ENCODE results near the gene CMIP. TPM values are rescaled to one million over a fixed set of nuclear protein-coding genes. Genes with fewer than 3 reads are reported as not detected.

Gene CMIP
- total RNA-seq, 5 donors from 2014 or later (not counting 1 experiment from before 2014, with no cell fraction given), result 39.8 to 55.9 (median 42.6) TPM

- no peak for ATAC-seq (replicated peaks in 1 of 4)
- peaks cover 4% of the 10 kb centered on the region for H3K36me3 Mint-ChIP-seq
- H3K27ac ChIP-seq (ENCODE audit: low read length), result no peak overlapping the region
- H3K4me1 ChIP-seq (ENCODE audit: control insufficient read depth in 1 of 2, extremely low read depth in 1 of 2, insufficient read depth in 2 of 2, low read length in 2 of 2), result peaks cover 0 to 26% of the 10 kb centered on the region in 2 experiments
- no peaks in the 10 kb centered on the region for H3K9me3 Mint-ChIP-seq
- no peaks in the 10 kb centered on the region for H3K9me3 ChIP-seq
- ChIA-PET CTCF (interaction anchor here in 1 of 2 donors (0.6 kb wide), 1 partner anchor 12 kb away, joined by 5 read pairs; no protein-coding TSS in a partner anchor), POLR2A (no interaction called here)
- WGBS (ENCODE audit: insufficient coverage), result 98% methylated on average over 5 of the region's 8 CpGs
- H3K4me3 ChIP-seq (ENCODE audit: control insufficient read depth in 1 of 2, extremely low read depth in 1 of 2, low read length in 1 of 2), result no peak overlapping the region
- H3K4me3 Mint-ChIP-seq, result no peak overlapping the region
- H3K27me3 ChIP-seq (replicated peaks in 1 of 2; ENCODE audit: control insufficient read depth in 2 of 2, extremely low read depth in 1 of 2, insufficient read depth in 2 of 2, low read length in 1 of 2), result no peaks in the 10 kb centered on the region
- DNase-seq, result no peak
- no peak overlapping the region for H3K27ac Mint-ChIP-seq
- H3K4me1 Mint-ChIP-seq, result peaks cover 52 to 61% (median 58%) of the 10 kb centered on the region in 3 donors
- H3K36me3 ChIP-seq (ENCODE audit: control insufficient read depth in 2 of 2, extremely low read depth in 1 of 2, insufficient read depth in 1 of 2, low read length in 1 of 2), result peaks cover 0 to 2% of the 10 kb centered on the region in 2 donors
- H3K27me3 Mint-ChIP-seq, result no peaks in the 10 kb centered on the region
Observed at GRCh38 chr16:81541314-81541713, 96.7 kb downstream of the CMIP start.

DNA sequence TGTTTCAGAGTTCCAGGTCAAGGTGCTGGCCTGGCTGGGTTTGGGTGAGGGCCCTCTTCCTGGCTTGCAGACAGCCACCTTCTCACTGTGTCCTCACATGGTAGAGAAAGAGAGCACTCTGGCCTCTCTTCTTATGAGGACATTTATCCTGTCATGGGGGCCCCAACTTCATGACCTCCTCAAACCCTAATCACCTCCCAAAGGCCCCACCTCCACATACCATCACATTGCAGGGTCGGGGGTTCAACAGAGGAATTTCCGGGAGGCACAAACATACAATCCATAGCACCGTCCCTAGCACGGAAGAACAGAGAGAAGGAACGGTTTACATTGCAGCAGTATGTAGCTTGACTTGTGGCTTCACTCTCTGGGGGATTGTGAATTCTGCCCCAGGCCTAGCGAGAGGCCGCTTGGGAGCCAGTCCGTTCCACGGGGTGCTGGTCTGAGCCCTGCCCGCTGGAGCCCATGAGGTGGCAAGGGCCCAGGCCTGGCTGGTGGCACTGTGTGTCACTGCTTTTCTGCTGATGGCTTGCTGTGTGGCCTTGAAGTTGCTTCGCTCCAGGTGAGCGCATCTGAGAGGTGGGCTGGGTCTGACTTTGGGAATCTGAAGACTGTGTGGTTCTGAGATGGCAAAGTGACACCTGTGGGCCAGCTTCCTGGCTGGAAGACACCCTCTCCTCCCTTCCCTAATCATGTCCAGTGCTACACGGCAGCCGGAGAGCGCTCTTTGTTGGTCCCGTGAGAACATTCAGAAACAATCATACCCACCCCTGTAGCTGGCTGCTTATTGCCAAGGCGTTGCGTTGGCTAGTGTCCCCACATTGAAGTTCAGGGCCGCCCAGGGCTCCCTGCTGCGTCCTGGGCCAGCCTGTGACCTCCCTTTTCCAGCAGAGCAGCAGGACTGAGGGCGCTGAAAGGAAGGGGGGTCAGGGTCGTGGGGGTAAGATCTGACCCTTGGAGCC, 98.3 kb downstream of the CMIP start:
- 93% methylated on average over 18 of the region's 22 CpGs for WGBS (ENCODE audit: insufficient coverage)
- no peak overlapping the region for H3K4me3 ChIP-seq (ENCODE audit: control insufficient read depth in 1 of 2, extremely low read depth in 1 of 2, low read length in 1 of 2)
- peaks cover 4% of the 10 kb centered on the region for H3K36me3 Mint-ChIP-seq
- H3K27me3 Mint-ChIP-seq, result no peaks in the 10 kb centered on the region
- no peak overlapping the region for H3K27ac ChIP-seq (ENCODE audit: low read length)
- no peaks in the 10 kb centered on the region for H3K9me3 Mint-ChIP-seq
- H3K27me3 ChIP-seq (replicated peaks in 1 of 2; ENCODE audit: control insufficient read depth in 2 of 2, extremely low read depth in 1 of 2, insufficient read depth in 2 of 2, low read length in 1 of 2), result no peaks in the 10 kb centered on the region
- ATAC-seq (replicated peaks in 1 of 4) (no peak), DNase-seq (no peak)
- peaks cover 56 to 68% (median 65%) of the 10 kb centered on the region in 3 donors for H3K4me1 Mint-ChIP-seq
- H3K9me3 ChIP-seq, result no peaks in the 10 kb centered on the region
- H3K27ac Mint-ChIP-seq, result no peak overlapping the region
- H3K4me3 Mint-ChIP-seq, result no peak overlapping the region
- H3K4me1 ChIP-seq (ENCODE audit: control insufficient read depth in 1 of 2, extremely low read depth in 1 of 2, insufficient read depth in 2 of 2, low read length in 2 of 2), result peaks cover 0 to 30% of the 10 kb centered on the region in 2 experiments
- CTCF ChIA-PET, result interaction anchor here in 1 of 2 donors (0.6 kb wide), 1 partner anchor 42 kb away, joined by 5 read pairs; no protein-coding TSS in a partner anchor
- POLR2A ChIA-PET, result interaction anchor here in 1 of 2 donors (0.6 kb wide), 1 partner anchor 25 kb away, joined by 3 read pairs; no protein-coding TSS in a partner anchor
- H3K36me3 ChIP-seq (ENCODE audit: control insufficient read depth in 2 of 2, extremely low read depth in 1 of 2, insufficient read depth in 1 of 2, low read length in 1 of 2), result peaks cover 0 to 2% of the 10 kb centered on the region in 2 donors

DNA sequence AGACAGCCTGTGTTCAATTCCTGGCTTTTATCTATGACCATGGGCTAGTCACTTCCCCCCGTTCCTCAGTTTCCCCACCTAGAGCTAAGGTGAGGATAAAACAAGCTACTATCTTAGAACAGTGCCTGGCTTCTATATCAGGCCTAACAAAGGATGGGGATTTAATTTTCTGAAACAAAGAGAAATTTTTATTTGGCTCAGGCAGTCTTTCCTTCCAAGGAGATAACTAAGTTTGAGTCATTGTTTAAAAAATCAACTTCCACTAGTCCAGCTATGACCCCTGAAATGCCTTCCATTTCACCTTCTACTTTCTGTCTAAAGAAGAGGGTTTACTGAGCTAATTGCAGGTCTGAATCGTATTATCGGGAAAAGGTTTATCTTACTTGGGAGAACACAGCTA, 99.0 kb downstream of the CMIP start:
- Mint-ChIP-seq H3K27ac (no peak overlapping the region), H3K9me3 (no peaks in the 10 kb centered on the region), H3K27me3 (no peaks in the 10 kb centered on the region), H3K4me1 (peaks cover 56 to 62% (median 62%) of the 10 kb centered on the region in 3 donors), H3K4me3 (no peak overlapping the region), H3K36me3 (peaks cover 4% of the 10 kb centered on the region)
- H3K36me3 ChIP-seq (ENCODE audit: control insufficient read depth in 2 of 2, extremely low read depth in 1 of 2, insufficient read depth in 1 of 2, low read length in 1 of 2), result peaks cover 0 to 2% of the 10 kb centered on the region in 2 donors
- POLR2A ChIA-PET, result interaction anchor here in 1 of 2 donors (0.6 kb wide), 1 partner anchor 25 kb away, joined by 3 read pairs; no protein-coding TSS in a partner anchor
- DNase-seq (no peak), ATAC-seq (replicated peaks in 1 of 4) (no peak)
- H3K4me1 ChIP-seq (ENCODE audit: control insufficient read depth in 1 of 2, extremely low read depth in 1 of 2, insufficient read depth in 2 of 2, low read length in 2 of 2), result peaks cover 0 to 30% of the 10 kb centered on the region in 2 experiments
- no peak overlapping the region for H3K27ac ChIP-seq (ENCODE audit: low read length)
- WGBS (ENCODE audit: insufficient coverage), result no CpG with 5 or more reads among the region's 3 CpGs
- H3K9me3 ChIP-seq, result no peaks in the 10 kb centered on the region
- no peak overlapping the region for H3K4me3 ChIP-seq (ENCODE audit: control insufficient read depth in 1 of 2, extremely low read depth in 1 of 2, low read length in 1 of 2)
- CTCF ChIA-PET, result no interaction called here
- no peaks in the 10 kb centered on the region for H3K27me3 ChIP-seq (replicated peaks in 1 of 2; ENCODE audit: control insufficient read depth in 2 of 2, extremely low read depth in 1 of 2, insufficient read depth in 2 of 2, low read length in 1 of 2)

GRCh38 chr16:81544261-81544660, 99.7 kb downstream of the CMIP start:
- POLR2A ChIA-PET, result no interaction called here
- 69% methylated on average over 3 of the region's 7 CpGs for WGBS (ENCODE audit: insufficient coverage)
- CTCF ChIA-PET, result no interaction called here
- no peak for DNase-seq
- peaks cover 0 to 35% of the 10 kb centered on the region in 2 experiments for H3K4me1 ChIP-seq (ENCODE audit: control insufficient read depth in 1 of 2, extremely low read depth in 1 of 2, insufficient read depth in 2 of 2, low read length in 2 of 2)
- ATAC-seq (replicated peaks in 1 of 4), result peak in 1 of 4 experiments; percentile 16
- no peaks in the 10 kb centered on the region for H3K9me3 ChIP-seq
- no peaks in the 10 kb centered on the region for H3K27me3 ChIP-seq (replicated peaks in 1 of 2; ENCODE audit: control insufficient read depth in 2 of 2, extremely low read depth in 1 of 2, insufficient read depth in 2 of 2, low read length in 1 of 2)
- no peak overlapping the region for H3K4me3 Mint-ChIP-seq
- no peaks in the 10 kb centered on the region for H3K9me3 Mint-ChIP-seq
- no peak overlapping the region for H3K27ac Mint-ChIP-seq
- no peaks in the 10 kb centered on the region for H3K27me3 Mint-ChIP-seq
- H3K4me3 ChIP-seq (ENCODE audit: control insufficient read depth in 1 of 2, extremely low read depth in 1 of 2, low read length in 1 of 2), result no peak overlapping the region
- peaks cover 0 to 2% of the 10 kb centered on the region in 2 donors for H3K36me3 ChIP-seq (ENCODE audit: control insufficient read depth in 2 of 2, extremely low read depth in 1 of 2, insufficient read depth in 1 of 2, low read length in 1 of 2)
- H3K4me1 Mint-ChIP-seq, result peaks cover 58 to 61% (median 60%) of the 10 kb centered on the region in 3 donors
- peaks cover 4% of the 10 kb centered on the region for H3K36me3 Mint-ChIP-seq
- H3K27ac ChIP-seq (ENCODE audit: low read length), result no peak overlapping the region

- H3K9me3 ChIP-seq, result no peaks in the 10 kb centered on the region
- peaks cover 0 to 2% of the 10 kb centered on the region in 2 donors for H3K36me3 ChIP-seq (ENCODE audit: control insufficient read depth in 2 of 2, extremely low read depth in 1 of 2, insufficient read depth in 1 of 2, low read length in 1 of 2)
- no peak overlapping the region for H3K4me3 ChIP-seq (ENCODE audit: control insufficient read depth in 1 of 2, extremely low read depth in 1 of 2, low read length in 1 of 2)
- no peak overlapping the region for H3K4me3 Mint-ChIP-seq
- DNase-seq (no peak), ATAC-seq (replicated peaks in 1 of 4) (no peak)
- peaks cover 4% of the 10 kb centered on the region for H3K36me3 Mint-ChIP-seq
- no peak overlapping the region for H3K27ac Mint-ChIP-seq
- H3K27me3 Mint-ChIP-seq, result no peaks in the 10 kb centered on the region
- CTCF ChIA-PET, result no interaction called here
- POLR2A ChIA-PET, result no interaction called here
- no peaks in the 10 kb centered on the region for H3K27me3 ChIP-seq (replicated peaks in 1 of 2; ENCODE audit: control insufficient read depth in 2 of 2, extremely low read depth in 1 of 2, insufficient read depth in 2 of 2, low read length in 1 of 2)
- WGBS (ENCODE audit: insufficient coverage), result 90% methylated on average over 6 of the region's 9 CpGs
- no peaks in the 10 kb centered on the region for H3K9me3 Mint-ChIP-seq
- peaks cover 56 to 60% (median 58%) of the 10 kb centered on the region in 3 donors for H3K4me1 Mint-ChIP-seq
- no peak overlapping the region for H3K27ac ChIP-seq (ENCODE audit: low read length)
- peaks cover 0 to 40% of the 10 kb centered on the region in 2 experiments for H3K4me1 ChIP-seq (ENCODE audit: control insufficient read depth in 1 of 2, extremely low read depth in 1 of 2, insufficient read depth in 2 of 2, low read length in 2 of 2)
Observed at GRCh38 chr16:81544700-81545271, 100.2 kb downstream of the CMIP start.

DNA sequence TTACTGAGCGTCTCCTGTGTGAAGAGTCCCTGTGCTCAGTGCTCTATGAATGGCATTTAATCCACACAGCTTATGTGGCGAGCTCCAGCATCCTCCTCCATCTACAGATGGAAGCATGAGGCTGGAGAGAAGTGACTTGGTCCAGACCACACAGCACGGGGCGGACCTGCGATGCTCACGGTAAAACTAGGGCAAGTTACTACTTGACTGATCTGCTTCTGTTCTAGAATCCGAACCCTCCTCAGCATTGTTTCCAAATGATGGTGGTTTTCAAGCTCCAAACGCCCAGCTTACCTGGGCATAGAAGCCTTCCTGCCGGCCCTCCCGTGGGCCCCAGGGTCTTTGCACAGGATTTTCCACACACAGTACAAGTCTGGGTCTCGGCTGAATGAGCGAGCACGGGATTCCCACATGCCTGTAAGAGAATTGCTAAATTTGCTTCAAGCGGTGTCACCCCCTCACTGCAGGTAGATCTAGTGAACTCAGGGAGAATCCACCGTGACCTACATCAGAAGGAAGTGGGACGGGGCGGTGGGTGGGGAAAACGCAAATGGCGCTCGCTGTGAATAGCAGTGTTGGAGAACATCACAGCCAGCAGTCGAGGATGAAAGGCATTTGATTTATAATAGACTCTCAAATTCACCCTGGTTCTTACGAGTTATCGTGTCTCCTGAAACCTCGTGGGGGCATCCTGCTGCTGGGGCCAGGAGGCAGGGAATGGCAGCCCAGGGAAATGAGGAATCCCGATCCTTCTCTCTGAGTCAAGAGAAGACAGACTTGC, 101.1 kb downstream of the CMIP start:
- no peaks in the 10 kb centered on the region for H3K27me3 Mint-ChIP-seq
- DNase-seq (peak in 11 of 35 experiments; percentile 9 to 34 (median 17)), ATAC-seq (replicated peaks in 1 of 4) (peak in 1 of 4 experiments; percentile 50)
- no peak overlapping the region for H3K4me3 Mint-ChIP-seq
- Histone ChIP-seq H3K27me3 (replicated peaks in 1 of 2; ENCODE audit: control insufficient read depth in 2 of 2, extremely low read depth in 1 of 2, insufficient read depth in 2 of 2, low read length in 1 of 2) (no peaks in the 10 kb centered on the region), H3K4me3 (ENCODE audit: control insufficient read depth in 1 of 2, extremely low read depth in 1 of 2, low read length in 1 of 2) (no peak overlapping the region), H3K4me1 (ENCODE audit: control insufficient read depth in 1 of 2, extremely low read depth in 1 of 2, insufficient read depth in 2 of 2, low read length in 2 of 2) (peaks cover 0 to 47% of the 10 kb centered on the region in 2 experiments), H3K9me3 (no peaks in the 10 kb centered on the region), H3K27ac (ENCODE audit: low read length) (no peak overlapping the region), H3K36me3 (ENCODE audit: control insufficient read depth in 2 of 2, extremely low read depth in 1 of 2, insufficient read depth in 1 of 2, low read length in 1 of 2) (peaks cover 0 to 2% of the 10 kb centered on the region in 2 donors)
- no peaks in the 10 kb centered on the region for H3K9me3 Mint-ChIP-seq
- CTCF ChIA-PET, result no interaction called here
- WGBS (ENCODE audit: insufficient coverage), result 86% methylated on average over 8 of the region's 25 CpGs
- H3K36me3 Mint-ChIP-seq, result peaks cover 4% of the 10 kb centered on the region
- H3K4me1 Mint-ChIP-seq, result peaks cover 57 to 65% (median 63%) of the 10 kb centered on the region in 3 donors
- no peak overlapping the region for H3K27ac Mint-ChIP-seq
- POLR2A ChIA-PET, result no interaction called here

Measured in T-cell (primary cell).